ENCODE data around the gene TMEM97. TPM values are rescaled to one million over a fixed set of nuclear protein-coding genes. Genes with fewer than 3 reads are reported as not detected.

The TMEM97 gene
- total RNA-seq, 2 experiments from 2014 or later = 2.6 to 3.7 TPM

GRCh38 chr17:28366605-28367004, 47.6 kb downstream of the TMEM97 start:
- Mint-ChIP-seq H3K27ac (no peak overlapping the region), H3K27me3 (no peaks in the 10 kb centered on the region), H3K36me3 (ENCODE audit: low read depth) (peaks cover 30% of the 10 kb centered on the region), H3K4me1 (ENCODE audit: low read depth) (peaks cover 11% of the 10 kb centered on the region), H3K9me3 (no peaks in the 10 kb centered on the region), H3K4me3 (no peak overlapping the region)
- intact Hi-C loops (cut with DNase I, micrococcal nuclease) = no loop called here
- ATAC-seq (ENCODE audit: poor library complexity) (no peak), DNase-seq (no peak)
- Histone ChIP-seq H3K27me3 (ENCODE audit: control insufficient read depth in 1 of 2, insufficient read depth in 2 of 2, low read length in 2 of 2) (no peaks in the 10 kb centered on the region), H3K27ac (ENCODE audit: low read depth in 1 of 2, low read length in 2 of 2) (no peak overlapping the region), H3K4me1 (ENCODE audit: insufficient read depth, low read length) (peaks cover 6% of the 10 kb centered on the region), H3K36me3 (ENCODE audit: insufficient read depth, low read length) (peaks cover 35% of the 10 kb centered on the region), H3K4me3 (ENCODE audit: low read length) (no peak overlapping the region), H3K9me3 (ENCODE audit: control insufficient read depth in 1 of 2, insufficient read depth in 1 of 2, low read length in 2 of 2) (no peaks in the 10 kb centered on the region)
- CTCF ChIA-PET = no interaction called here
- TF ChIP-seq, protein P1, sequence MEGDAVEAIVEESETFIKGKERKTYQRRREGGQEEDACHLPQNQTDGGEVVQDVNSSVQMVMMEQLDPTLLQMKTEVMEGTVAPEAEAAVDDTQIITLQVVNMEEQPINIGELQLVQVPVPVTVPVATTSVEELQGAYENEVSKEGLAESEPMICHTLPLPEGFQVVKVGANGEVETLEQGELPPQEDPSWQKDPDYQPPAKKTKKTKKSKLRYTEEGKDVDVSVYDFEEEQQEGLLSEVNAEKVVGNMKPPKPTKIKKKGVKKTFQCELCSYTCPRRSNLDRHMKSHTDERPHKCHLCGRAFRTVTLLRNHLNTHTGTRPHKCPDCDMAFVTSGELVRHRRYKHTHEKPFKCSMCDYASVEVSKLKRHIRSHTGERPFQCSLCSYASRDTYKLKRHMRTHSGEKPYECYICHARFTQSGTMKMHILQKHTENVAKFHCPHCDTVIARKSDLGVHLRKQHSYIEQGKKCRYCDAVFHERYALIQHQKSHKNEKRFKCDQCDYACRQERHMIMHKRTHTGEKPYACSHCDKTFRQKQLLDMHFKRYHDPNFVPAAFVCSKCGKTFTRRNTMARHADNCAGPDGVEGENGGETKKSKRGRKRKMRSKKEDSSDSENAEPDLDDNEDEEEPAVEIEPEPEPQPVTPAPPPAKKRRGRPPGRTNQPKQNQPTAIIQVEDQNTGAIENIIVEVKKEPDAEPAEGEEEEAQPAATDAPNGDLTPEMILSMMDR (IDR thresholded peaks at IDR 0.05) = no peak
- POLR2A ChIA-PET = interaction anchor here (1.5 kb wide), 1 partner anchor 9 kb away, joined by 5 read pairs; the partner anchor contains the start of gene POLDIP2

GRCh38 chr17:28367641-28368305, 48.8 kb downstream of the TMEM97 start:
- Mint-ChIP-seq H3K27ac (no peak overlapping the region), H3K9me3 (no peaks in the 10 kb centered on the region), H3K27me3 (no peaks in the 10 kb centered on the region), H3K36me3 (ENCODE audit: low read depth) (peaks cover 23% of the 10 kb centered on the region), H3K4me3 (no peak overlapping the region), H3K4me1 (ENCODE audit: low read depth) (peaks cover 16% of the 10 kb centered on the region)
- TF ChIP-seq, protein P1 (IDR thresholded peaks at IDR 0.05) = no peak
- Histone ChIP-seq H3K9me3 (ENCODE audit: control insufficient read depth in 1 of 2, insufficient read depth in 1 of 2, low read length in 2 of 2) (no peaks in the 10 kb centered on the region), H3K27ac (ENCODE audit: low read depth in 1 of 2, low read length in 2 of 2) (no peak overlapping the region), H3K4me1 (ENCODE audit: insufficient read depth, low read length) (peaks cover 15% of the 10 kb centered on the region), H3K36me3 (ENCODE audit: insufficient read depth, low read length) (peaks cover 23% of the 10 kb centered on the region), H3K27me3 (ENCODE audit: control insufficient read depth in 1 of 2, insufficient read depth in 2 of 2, low read length in 2 of 2) (no peaks in the 10 kb centered on the region), H3K4me3 (ENCODE audit: low read length) (no peak overlapping the region)
- intact Hi-C loops (cut with DNase I, micrococcal nuclease) = no loop called here
- no peak for ATAC-seq (ENCODE audit: poor library complexity)
- DNase-seq = no peak
- CTCF ChIA-PET = interaction anchor here (1.9 kb wide), 1 partner anchor 49 kb away, joined by 7 read pairs; no protein-coding TSS in a partner anchor
- POLR2A ChIA-PET = interaction anchor here (6.1 kb wide), 1 partner anchor 11 kb away, joined by 34 read pairs; the partner anchor contains the start of gene POLDIP2

DNA sequence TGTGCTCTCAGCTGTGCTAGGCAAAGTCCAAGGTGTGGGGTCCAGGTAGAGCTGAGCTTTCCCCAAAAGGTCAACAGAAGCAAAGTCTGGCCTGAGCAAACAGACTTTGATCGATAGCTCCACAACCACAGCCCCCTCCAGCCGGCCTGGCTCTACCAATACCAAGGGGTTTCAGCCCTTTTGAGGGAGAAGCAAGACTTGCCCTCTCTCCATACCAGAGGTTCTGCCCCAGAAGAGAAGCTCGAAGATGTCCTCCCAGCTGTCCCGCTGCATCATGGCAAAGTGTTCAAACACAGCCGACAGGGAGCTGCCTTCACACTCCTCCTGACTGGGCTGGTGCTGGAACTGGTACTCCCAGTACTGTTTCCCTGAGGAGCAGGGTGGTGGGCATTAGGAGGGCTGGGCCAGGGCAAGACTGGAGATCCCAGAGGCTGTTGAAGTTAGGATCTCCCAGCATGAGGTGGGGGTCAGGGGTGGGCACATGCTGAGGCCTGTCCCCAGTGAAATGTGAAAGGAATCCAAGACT, 49.4 kb downstream of the TMEM97 start:
- Mint-ChIP-seq H3K4me1 (ENCODE audit: low read depth) (peaks cover 22% of the 10 kb centered on the region), H3K4me3 (peak overlapping the region; percentile 30), H3K27ac (no peak overlapping the region), H3K36me3 (ENCODE audit: low read depth) (peaks cover 17% of the 10 kb centered on the region), H3K9me3 (no peaks in the 10 kb centered on the region), H3K27me3 (no peaks in the 10 kb centered on the region)
- TF ChIP-seq, protein P1 (IDR thresholded peaks at IDR 0.05) = no peak
- Histone ChIP-seq H3K4me3 (ENCODE audit: low read length) (no peak overlapping the region), H3K27me3 (ENCODE audit: control insufficient read depth in 1 of 2, insufficient read depth in 2 of 2, low read length in 2 of 2) (no peaks in the 10 kb centered on the region), H3K9me3 (ENCODE audit: control insufficient read depth in 1 of 2, insufficient read depth in 1 of 2, low read length in 2 of 2) (no peaks in the 10 kb centered on the region), H3K4me1 (ENCODE audit: insufficient read depth, low read length) (peaks cover 21% of the 10 kb centered on the region), H3K27ac (ENCODE audit: low read depth in 1 of 2, low read length in 2 of 2) (no peak overlapping the region), H3K36me3 (ENCODE audit: insufficient read depth, low read length) (peaks cover 17% of the 10 kb centered on the region)
- ATAC-seq (ENCODE audit: poor library complexity) = no peak
- POLR2A ChIA-PET = interaction anchor here (2.0 to 6.1 kb wide), 3 partner anchors 11 to 33 kb away, joined by 6 to 34 read pairs (median 31); partner anchors contain the start of genes IFT20, POLDIP2 and TNFAIP1
- DNase-seq = no peak
- intact Hi-C loops (cut with DNase I, micrococcal nuclease) = no loop called here
- CTCF ChIA-PET = interaction anchor here (1.9 kb wide), 1 partner anchor 48 kb away, joined by 7 read pairs; no protein-coding TSS in a partner anchor

Data from CD4-positive, alpha-beta T cell (primary cell).